T-helper 9 cell (primary cell): ENCODE measurements around the gene HS3ST4.

ENCODE experiments used
- DNase-seq: peaks from one replicate; pipeline ENCODE4 v3.0.0-alpha.2; 2020

Gene HS3ST4

GRCh38 chr16:26120729-26121128 is 429.0 kb downstream of the HS3ST4 start:
- DNase-seq: no peak

DNA sequence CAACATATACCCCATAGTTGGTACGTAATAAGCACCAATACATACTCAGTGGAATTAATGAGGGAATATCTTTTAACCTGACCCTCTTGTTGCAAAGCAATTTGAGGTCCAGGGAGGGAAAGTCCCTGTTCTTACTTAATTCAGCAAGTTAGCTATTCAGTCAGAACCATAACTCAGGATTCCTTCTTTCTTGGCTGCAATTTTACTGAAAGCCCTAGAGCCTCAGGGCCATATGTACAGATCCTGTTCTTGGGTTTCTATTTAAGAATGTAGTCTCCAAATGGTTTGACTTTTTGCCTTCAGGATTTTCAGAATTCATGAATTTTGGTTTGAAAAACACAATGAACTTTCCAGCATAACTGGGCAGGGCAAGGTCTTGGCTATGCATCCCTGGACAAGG is 436.5 kb downstream of the HS3ST4 start:
- no peak for DNase-seq

DNA sequence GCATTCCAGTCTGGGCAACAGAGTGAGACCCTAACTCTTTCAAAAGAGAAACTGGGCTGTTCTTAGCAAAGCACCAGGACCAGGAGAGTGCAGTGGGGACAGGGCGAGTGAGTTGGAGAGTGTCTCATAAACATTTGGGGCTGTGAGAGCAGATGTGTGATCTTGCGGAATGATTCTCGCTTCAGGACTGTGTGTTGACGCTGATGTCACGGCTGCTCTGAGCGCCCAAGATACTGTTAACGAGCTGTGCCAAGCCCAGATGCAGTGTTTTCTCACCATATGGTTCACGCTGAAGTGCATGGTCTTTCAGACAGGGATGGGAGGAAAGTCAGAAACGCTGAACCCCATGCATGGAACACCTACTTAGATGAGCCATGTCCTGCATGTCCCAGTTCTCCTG is 438.2 kb downstream of the HS3ST4 start:
- no peak for DNase-seq

- no peak for DNase-seq
These were observed 441.8 kb downstream of the HS3ST4 start for GRCh38 chr16:26133416-26134093.

DNA sequence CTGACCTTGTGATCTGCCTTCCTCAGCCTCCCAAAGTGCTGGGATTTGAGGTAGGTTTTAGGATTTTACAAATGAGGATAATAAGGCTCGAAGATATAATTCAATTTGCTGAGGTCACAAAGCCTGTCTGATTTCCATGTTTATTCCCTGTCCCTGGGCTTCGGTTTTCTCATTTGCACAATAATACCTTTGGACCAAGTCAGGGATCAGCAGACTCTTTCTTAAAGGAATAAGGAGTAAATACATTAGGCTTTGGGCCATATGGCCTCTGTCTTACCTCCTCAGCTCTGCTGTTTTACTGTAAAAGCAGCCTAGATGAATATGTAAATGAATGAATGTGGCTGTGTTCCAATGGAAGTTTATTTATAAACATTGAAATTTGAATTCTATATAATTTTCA is 442.8 kb downstream of the HS3ST4 start:
- no peak for DNase-seq

- no peak for DNase-seq
These were observed 446.2 kb downstream of the HS3ST4 start for GRCh38 chr16:26137956-26138355.

GRCh38 chr16:26139091-26139490 is 447.3 kb downstream of the HS3ST4 start:
- DNase-seq: no peak

DNA sequence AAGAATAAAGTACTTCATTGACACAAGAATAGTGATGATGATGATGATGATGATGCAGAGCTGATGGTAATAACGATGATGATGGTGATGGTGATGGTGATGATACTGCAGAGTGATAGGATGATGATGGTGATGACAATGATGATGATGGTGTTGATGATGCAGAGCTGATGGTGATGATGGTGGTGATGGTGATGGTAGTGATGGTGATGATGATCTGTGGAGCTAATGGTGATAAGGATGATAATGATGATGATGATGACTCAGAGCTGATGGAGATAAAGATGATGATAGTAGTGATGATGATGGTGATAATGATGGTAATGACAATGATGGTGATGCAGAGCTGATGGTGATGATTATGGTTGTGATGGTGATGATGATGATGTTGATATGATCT is 448.1 kb downstream of the HS3ST4 start:
- DNase-seq: no peak

DNA sequence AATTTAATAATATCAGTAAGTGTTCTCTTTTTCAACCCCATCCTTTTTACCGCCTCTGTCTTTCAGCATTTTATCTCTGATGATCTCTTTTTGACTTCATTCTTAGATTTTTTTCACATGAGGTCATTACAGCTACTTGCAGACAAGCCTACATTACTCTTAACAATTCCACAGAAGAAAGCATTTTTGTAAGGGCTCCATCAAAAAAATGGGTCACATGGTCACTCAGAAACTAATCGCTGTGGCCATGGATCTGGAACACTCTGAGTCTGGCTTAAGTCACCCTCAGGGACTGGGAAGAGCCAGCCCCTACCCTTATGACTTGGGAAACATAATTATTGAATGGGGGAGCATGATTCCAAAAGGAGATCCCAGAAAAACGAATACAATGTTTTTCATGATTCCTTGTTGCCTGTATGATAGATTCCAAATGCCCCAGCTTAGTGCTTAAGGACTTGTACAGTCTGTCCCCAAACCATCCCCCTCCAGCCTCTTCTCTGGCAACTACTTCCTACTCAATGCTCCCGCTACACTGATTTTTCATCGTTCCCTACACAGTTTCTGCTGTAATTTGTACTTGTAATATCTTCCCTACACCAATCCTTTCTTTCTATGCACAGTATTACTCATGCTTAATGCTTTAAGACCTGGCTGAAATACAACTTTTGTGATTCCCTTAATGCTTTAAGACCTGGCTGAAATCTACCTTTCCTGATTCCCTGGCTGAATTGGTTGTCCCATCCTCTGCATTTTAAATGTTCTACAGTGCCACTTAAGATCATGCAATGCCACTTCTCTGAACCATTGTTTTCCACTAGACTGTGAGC is 457.8 kb downstream of the HS3ST4 start:
- no peak for DNase-seq

DNA sequence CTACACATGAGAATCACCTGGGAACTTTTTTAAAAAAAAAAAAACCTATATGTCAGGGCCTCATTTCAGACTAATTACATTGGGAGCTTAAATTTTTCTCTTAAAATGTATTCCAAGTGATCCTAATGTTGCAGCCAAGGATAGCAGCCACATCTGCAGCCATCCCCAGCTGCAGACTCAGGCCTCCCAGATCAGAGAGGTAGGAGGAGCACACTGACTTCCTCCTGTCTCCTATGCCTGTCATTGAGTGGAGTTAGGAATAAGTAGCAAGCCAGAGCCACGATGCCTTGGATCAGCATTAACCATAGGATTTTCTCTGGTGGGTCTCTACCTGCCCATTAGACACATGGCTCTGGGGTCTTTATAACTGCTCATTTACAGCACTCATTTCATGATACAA is 463.5 kb downstream of the HS3ST4 start:
- no peak for DNase-seq

DNA sequence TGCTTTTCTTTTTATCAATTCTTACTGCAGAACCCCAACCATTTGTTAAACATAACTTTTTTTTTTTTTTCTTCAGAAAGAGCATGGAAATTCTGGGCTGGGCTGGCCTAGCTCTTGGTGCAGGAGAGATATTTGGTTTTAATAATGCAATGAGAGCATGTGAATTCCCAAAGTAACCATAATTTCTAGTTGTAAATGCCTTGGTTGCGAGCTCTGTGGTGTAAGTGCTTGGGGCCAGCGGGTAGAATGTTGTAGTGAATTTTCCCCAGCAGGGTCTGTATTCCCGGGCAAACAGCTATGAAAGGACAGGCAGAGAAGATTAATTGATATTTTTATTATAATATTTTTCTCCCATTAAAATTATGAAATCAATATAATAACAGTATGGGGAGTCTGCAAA is 465.6 kb downstream of the HS3ST4 start:
- DNase-seq: no peak

- no peak for DNase-seq
These were observed 466.5 kb downstream of the HS3ST4 start for GRCh38 chr16:26158142-26158759.

- no peak for DNase-seq
These were observed 469.9 kb downstream of the HS3ST4 start for GRCh38 chr16:26161461-26162180.

DNA sequence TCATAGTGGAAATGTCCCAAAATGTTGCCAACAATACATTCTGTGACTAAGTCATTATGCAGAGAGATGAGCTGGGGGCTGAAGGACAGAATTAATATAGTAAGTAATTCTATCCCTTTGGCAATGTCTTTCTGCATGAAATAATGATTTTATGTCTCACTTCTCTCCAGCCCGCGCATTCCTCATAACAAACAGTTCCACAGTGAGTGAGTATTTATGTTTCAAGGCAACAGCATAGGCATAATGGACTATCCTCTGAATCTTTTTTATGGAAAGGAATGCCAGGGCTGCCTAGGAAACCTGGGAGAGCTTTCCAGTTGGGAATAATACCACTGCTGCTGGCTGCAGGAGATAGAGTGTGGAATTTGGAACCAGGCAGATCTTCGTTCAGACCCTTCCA is 477.7 kb downstream of the HS3ST4 start:
- DNase-seq: no peak

GRCh38 chr16:26175944-26176343 is 484.2 kb downstream of the HS3ST4 start:
- DNase-seq: no peak

- no peak for DNase-seq
These were observed 485.7 kb downstream of the HS3ST4 start for GRCh38 chr16:26177438-26177837.

DNA sequence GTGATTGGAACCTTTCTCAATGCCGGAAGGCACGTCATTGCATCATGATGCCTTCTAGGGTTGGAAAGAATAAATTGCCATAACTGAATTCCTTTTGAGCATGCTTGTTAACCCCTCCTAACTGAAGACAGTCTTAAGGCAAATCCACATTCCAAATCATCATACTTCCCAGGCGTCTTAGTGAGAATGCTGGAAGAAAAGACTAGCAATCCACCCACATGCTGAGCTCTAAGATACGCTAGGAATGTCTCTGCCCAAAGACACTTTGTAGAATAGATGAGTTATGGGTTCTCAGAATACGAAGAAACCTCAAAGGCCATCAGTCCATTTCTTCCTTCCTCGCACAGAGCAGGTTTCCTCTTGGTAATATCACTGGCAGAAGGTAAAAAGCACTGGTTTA is 486.5 kb downstream of the HS3ST4 start:
- DNase-seq: no peak

DNA sequence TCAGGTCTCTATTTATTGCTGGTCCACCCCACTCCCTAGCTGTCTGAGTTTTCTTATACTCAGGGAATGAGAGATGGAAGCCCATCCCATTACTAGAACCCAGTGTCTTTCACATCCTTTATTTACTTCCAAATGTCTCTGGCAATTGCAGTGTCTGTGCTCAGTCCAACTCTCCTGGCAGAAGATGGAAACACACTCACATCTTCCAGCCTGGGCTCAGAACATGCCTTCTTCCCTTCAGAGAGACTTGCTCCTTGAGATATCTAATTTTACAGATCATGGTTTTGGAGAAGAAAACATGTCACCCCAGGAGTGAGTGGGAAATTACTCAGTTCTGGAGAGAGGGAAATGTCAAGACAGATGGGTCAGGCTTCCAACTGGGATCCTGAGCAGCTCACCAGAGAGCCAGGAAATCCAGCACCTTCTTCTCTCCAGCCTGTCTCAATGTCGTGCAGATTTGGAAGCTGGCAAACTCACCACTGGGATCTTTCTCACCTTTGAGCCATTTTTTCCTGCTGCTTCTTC is 494.4 kb downstream of the HS3ST4 start:
- DNase-seq: no peak
